NCI-H2227 (cell line): ENCODE results near the gene GTPBP8.
"Not testable (repeated sequence)": the region's sequence is repeated elsewhere in the genome, so short reads cannot be mapped to it uniquely, and the experiment has no call there.

Experiments
- DNase-seq: peaks from one replicate; lab custom pipeline; 2025; ENCODE audit not compliant: unreplicated experiment; lab: John Stamatoyannopoulos, UW

GTPBP8 gene

DNA sequence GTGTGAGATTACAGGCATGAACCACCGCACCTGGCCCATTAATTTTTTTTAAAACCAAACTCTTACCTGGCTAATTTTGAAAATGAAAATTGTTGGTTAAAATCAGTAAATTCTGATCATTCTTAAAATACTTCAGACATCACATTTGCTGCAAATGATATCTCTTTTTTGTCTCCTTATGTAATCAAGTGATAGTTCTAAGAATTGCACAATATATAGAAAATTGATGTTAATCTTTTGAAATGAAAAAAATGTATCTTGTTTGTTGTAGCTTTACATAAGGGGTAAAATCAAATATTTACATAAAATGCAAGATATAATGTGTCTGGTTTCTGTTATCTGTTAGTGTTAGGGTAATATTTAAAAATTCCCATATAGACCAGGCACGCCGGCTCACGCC is 5.0 kb downstream of the GTPBP8 start:
- no peak for DNase-seq

GRCh38 chr3:113000691-113001090 is 9.9 kb downstream of the GTPBP8 start:
- no peak for DNase-seq

DNA sequence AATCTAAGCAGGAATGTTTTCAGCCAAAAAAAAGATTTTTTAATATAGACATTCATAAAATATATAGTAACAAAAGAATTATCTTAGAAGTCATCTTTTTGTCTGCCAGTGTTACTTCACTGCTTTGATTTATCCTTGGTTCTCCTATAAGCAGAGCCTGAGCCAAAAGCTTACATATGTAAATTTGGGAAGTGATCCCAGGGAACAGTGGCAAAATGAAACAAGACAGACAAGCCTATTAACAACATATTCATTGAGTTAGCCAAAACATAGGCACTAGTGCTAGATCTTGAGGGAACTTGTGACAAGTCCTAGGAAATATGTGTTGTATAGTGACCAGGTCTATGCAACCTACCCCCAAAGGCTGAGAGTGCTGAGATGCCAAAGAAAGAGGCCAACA is 11.3 kb downstream of the GTPBP8 start:
- DNase-seq = no peak

- DNase-seq = no peak
These were observed 11.9 kb downstream of the GTPBP8 start for GRCh38 chr3:113002679-113003078.

- no peak for DNase-seq
These were observed 14.8 kb downstream of the GTPBP8 start for GRCh38 chr3:113005611-113006010.

DNA sequence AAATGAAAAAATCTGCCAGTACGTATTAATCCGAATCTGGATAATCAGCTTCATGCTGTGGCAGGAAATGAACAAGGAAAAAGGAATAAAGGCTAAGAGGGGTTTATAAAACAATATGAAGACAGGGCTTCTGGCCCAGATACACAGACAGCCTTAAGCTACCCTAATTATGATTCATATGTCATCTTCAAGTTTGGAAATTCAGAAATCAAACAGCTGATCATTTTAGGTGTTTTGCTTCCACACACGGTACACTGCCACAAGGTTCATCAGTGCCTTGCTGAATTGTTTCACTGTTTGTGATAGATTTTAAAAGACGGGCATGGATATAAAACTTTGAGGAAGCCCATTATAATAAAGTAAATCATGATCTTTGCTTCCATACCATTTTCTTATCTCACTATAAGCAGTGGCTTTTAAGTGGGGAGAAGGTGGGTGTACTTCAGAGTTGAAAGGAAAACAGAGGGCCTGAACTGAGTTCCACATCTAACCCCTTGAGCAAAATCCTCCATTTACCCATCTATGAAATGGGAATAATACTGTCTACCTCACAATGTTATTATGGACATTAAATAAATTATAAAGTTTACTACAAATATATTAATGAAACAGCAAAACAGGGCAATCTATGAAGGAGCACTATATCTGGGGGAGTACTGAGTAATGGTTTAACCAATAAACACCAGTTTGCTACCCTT is 15.7 kb downstream of the GTPBP8 start:
- no peak for DNase-seq

GRCh38 chr3:113008117-113008516 is 17.3 kb downstream of the GTPBP8 start:
- DNase-seq = no peak

DNA sequence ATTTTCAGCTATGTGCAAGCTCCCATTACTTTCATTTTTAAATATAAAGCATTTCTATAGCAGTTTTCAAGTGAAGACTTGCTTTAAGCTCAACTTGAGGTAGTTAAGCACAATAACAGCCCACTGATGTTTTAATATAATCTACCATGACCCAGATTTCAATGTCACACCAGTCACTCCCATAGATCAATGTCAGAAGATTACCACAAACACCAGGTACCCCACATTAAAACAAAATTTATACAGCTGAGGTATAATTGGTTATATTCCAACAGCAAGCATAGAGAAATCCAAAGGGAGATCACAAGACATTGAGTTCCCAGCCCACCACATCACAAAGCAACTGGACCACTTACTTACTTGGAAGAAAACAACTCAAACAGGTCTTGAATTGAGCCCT is 22.8 kb downstream of the GTPBP8 start:
- no peak for DNase-seq

DNA sequence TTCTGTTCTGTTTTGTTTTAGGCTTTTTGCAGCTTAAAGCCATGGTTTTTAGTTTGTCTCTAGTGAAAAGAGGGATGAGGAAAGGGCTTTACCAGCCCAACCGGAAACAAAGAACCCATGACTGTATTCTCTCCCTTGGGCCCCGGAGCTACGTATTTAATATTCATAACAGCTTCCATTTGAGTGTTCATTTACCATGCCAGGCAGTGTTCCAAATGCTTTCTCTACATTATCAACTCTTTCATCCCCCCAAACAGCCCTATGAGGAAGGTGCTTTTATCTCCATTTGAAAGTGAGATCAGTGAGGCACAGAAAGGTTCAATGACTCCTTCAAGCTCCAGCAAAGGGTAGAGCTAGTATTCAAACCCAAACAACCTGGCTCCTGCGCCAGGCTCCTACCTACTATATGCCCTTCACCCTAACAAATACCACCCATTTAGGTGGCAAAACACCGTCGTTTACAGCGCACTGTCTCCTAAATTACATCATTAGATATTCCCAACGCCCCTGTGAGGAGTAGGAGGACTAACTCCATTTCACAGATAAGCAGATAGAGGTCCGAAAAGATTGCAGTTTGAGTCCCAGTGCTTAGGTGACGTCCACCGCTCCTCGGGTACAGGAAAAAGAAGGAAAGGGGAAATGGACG is 27.9 kb downstream of the GTPBP8 start:
- no peak for DNase-seq

DNA sequence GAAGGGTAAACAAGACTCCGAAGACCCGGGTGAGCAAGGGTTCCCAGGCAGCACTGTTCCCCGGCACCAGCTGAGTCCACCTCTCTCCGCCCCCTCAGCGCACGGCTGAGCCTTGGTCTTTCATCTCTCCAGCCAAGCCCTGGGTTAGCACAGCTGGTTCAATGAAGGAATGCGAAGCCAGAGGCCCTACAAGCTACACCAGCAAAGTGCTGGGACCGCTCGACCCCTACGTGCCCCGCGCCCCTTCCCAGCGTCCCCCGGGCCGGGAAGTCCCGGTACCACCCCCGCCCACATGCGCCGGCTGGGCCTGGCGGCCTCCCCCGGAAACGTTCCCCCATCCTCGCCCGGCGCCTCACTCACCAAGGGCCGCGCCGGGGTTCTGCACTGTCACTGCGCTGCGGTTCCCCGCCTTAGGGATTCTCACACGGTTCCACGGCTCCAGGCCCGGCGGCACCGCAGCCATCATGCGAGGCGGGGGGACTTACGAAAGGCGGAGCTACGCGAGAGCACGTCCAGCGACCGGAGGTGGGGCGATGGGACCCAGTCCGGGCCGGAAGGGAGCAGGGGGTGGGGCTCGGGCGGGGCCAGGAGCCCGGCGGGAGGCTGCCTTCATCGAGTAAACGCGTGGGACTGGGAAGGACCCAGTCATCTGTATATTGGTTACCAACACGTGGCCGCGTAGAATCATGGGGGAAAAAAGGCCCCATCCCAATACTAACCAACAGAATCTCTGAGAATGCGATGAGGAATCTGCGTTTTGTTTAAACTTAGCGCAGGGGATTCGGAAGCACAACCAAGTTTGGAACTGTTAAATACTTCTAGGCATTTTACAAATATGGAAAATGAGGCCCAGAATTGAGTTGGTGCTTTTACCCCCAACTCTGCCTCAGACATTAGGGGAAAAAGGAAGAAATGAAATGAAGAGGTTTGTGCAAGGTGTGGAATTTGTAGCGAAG is 28.7 kb downstream of the GTPBP8 start:
- DNase-seq = peak; percentile 92

GRCh38 chr3:113021471-113021870 is 30.7 kb downstream of the GTPBP8 start:
- DNase-seq = no peak

GRCh38 chr3:113034011-113034410 is 43.2 kb downstream of the GTPBP8 start:
- no peak for DNase-seq

DNA sequence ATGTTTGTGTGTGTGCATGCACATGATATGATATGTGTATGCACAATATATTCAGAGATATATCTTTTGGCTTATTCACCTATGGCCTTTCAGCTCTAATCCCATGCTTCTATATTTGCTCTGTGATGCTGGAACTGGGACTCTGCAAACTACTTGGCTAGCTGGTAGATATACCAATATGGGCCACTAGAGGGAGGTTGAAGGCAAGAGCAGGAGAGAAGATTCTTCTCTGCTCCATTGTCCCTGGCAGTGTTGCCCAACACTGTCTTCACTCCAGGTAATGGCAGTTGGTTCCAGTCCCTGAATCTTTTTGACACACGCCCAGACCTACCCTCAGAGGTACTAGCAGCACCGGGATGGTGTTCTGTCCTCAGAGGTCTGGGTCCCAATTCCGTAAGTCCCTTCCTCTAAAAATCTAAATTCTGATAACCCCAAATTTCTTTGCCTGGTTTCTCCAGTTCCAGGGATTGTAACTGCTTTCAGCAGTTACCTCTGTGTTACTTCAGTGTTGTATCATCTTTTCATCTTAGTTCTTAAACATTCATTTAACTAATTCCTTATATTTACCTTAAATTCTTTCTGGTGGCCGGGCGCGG is 44.7 kb downstream of the GTPBP8 start:
- DNase-seq = peak; percentile 49

DNA sequence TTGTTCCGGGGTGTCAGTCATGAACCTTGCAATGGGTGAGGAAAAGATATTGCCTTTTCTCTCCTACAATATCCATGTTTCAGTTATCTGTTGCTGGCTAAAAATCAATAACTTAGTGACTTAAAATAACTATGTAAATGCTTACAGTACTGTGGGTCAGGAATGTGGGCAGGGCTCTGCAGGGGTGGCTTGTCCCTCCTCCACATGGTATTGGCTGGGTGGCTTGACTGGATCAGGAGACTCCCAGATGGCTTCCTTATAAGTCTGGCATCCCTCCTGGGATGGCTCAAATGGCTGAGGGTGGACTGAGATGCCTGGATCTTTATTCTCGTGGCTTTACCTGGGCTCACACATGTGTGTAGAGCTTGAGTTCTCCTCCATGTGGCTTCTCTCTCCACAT is 47.5 kb downstream of the GTPBP8 start:
- DNase-seq = no peak

- no peak for DNase-seq
These were observed 48.8 kb downstream of the GTPBP8 start for GRCh38 chr3:113039546-113039945.

GRCh38 chr3:113040231-113040630 is 49.4 kb downstream of the GTPBP8 start:
- DNase-seq = no peak

DNA sequence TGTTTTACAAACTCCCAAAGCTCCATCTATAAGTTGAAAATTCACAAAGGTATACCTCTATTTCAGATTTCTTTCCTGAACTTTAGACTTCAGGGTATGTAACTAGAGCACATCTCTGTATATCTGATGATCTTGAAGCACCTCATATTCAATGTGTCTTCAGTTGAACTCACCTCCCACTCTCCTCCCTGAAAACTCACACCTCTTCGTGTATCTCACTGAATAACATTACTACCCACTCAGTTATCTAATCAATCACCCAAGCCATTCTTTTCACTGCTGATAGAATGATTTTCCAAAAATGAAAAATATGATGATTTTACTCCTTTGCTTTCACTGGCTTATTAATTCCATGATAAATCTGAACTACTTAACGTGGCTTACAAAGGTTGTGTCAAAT is 52.9 kb downstream of the GTPBP8 start:
- no peak for DNase-seq

GRCh38 chr3:113046186-113046965 is 55.6 kb downstream of the GTPBP8 start:
- not testable (repeated sequence) for DNase-seq

DNA sequence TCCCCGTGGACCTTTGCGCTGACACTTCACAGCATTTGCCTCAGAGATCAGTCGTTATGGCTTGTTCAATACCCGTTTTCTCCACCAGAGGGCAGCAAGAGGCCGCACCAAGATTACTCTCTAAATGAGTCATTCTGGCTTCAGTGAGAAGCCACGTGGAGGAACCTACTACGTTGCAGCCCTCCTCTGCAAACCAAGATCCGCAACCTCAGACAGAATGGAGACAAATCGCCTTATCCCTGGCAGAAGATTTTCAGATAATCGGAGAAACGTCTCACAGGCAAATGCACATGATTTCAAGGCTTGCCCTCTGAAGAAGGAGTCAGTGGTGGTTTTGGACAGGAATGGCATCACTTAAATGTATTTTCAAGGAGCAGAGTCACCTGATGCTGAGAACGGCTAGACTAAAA is 60.5 kb downstream of the GTPBP8 start:
- peak; percentile 80 for DNase-seq
